ENCODE data around the gene FLAD1. TPM values are rescaled to one million over a fixed set of nuclear protein-coding genes. Genes with fewer than 3 reads are reported as not detected.
"Not testable (repeated sequence)": the region's sequence is repeated elsewhere in the genome, so short reads cannot be mapped to it uniquely, and the experiment has no call there.

The FLAD1 gene
- total RNA-seq, 1 donor from 2014 or later = 20.6 TPM

GRCh38 chr1:154975409-154976059 lies 7.6 kb upstream of the FLAD1 start:
- Histone ChIP-seq H3K27me3 (no peaks in the 10 kb centered on the region), H3K27ac (peak overlapping the region; percentile 99), H3K36me3 (no peaks in the 10 kb centered on the region), H3K4me1 (peaks cover 29% of the 10 kb centered on the region), H3K4me3 (peak overlapping the region; percentile 66 to 72), H3K9me3 (no peaks in the 10 kb centered on the region)
- intact Hi-C loops (cut with DNase I) = no loop called here
- DNase-seq (ENCODE audit: extremely low spot score in 2 of 2) = no peak
- no peak for TF ChIP-seq CTCF (IDR thresholded peaks at IDR 0.05)
- TF ChIP-seq POLR2A (IDR thresholded peaks at IDR 0.05) = no peak
- TF ChIP-seq POLR2AphosphoS5 (IDR thresholded peaks at IDR 0.05; ENCODE audit: insufficient read depth in 1 of 2, low read depth in 1 of 2) = no peak

DNA sequence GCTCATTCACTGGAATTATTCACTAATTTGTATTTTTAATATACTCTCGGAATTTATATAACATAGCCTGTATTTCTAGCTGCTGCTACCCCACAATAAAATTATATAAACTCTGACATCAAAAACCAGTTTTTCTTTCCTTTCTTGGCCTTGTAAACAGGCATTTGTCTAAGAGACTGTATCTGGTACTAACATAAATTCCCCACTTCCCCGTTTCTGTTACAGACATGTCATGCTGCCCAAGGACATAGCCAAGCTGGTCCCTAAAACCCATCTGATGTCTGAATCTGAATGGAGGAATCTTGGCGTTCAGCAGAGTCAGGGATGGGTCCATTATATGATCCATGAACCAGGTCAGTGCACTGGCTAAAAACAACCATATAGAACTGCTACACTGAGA lies 5.4 kb upstream of the FLAD1 start:
- H3K36me3 ChIP-seq; H3K9me3 ChIP-seq; H3K27ac ChIP-seq; DNase-seq (ENCODE audit: extremely low spot score in 2 of 2); H3K4me3 ChIP-seq; H3K27me3 ChIP-seq; intact Hi-C loops (cut with DNase I): not testable (repeated sequence)
- peaks cover 16% of the 10 kb centered on the region for H3K4me1 ChIP-seq

DNA sequence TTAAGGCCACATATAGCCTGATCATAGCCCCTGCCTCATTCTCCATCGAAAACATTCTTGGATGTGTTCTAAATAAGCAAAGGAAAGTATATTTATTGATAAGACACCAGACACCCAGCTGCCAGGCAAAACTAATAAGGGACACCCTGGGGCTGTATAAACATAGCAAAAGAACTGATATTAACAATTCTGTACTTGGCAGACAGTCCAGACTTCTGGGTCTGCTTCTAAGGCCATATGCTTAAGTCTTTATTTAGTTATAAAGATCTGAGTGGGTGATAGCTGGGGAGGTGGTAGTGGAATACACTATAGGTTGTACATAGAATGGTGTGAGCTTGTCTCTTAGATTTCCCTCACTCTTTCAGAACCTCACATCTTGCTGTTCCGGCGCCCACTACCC lies 4.8 kb upstream of the FLAD1 start:
- TF ChIP-seq CTCF (IDR thresholded peaks at IDR 0.05) = no peak
- TF ChIP-seq POLR2A (IDR thresholded peaks at IDR 0.05) = no peak
- TF ChIP-seq POLR2AphosphoS5 (IDR thresholded peaks at IDR 0.05; ENCODE audit: insufficient read depth in 1 of 2, low read depth in 1 of 2) = no peak
- no peak overlapping the region for H3K4me3 ChIP-seq
- H3K27ac ChIP-seq = no peak overlapping the region
- peaks cover 10% of the 10 kb centered on the region for H3K4me1 ChIP-seq
- intact Hi-C loops (cut with DNase I) = no loop called here
- no peaks in the 10 kb centered on the region for H3K27me3 ChIP-seq
- no peak for DNase-seq (ENCODE audit: extremely low spot score in 2 of 2)
- H3K9me3 ChIP-seq = no peaks in the 10 kb centered on the region
- H3K36me3 ChIP-seq = no peaks in the 10 kb centered on the region

GRCh38 chr1:154982341-154982740 lies 803 bp upstream of the FLAD1 start:
- H3K4me3 ChIP-seq = peak overlapping the region; percentile 56 to 76
- H3K27me3 ChIP-seq = no peaks in the 10 kb centered on the region
- H3K9me3 ChIP-seq = no peaks in the 10 kb centered on the region
- peak overlapping the region; percentile 42 for H3K27ac ChIP-seq
- H3K36me3 ChIP-seq = no peaks in the 10 kb centered on the region
- no peak for DNase-seq (ENCODE audit: extremely low spot score in 2 of 2)
- intact Hi-C loops (cut with DNase I) = no loop called here
- H3K4me1 ChIP-seq = peaks cover 24% of the 10 kb centered on the region
- TF ChIP-seq CTCF (IDR thresholded peaks at IDR 0.05) = no peak
- TF ChIP-seq POLR2A (IDR thresholded peaks at IDR 0.05) = no peak
- no peak for TF ChIP-seq POLR2AphosphoS5 (IDR thresholded peaks at IDR 0.05; ENCODE audit: insufficient read depth in 1 of 2, low read depth in 1 of 2)

- TF ChIP-seq POLR2AphosphoS5 (IDR thresholded peaks at IDR 0.05; ENCODE audit: insufficient read depth in 1 of 2, low read depth in 1 of 2) (no peak), POLR2A (IDR thresholded peaks at IDR 0.05) (no peak)
- DNase-seq (ENCODE audit: extremely low spot score in 2 of 2) = no peak
- Histone ChIP-seq H3K27me3 (no peaks in the 10 kb centered on the region), H3K27ac (peak overlapping the region; percentile 66), H3K4me1 (peaks cover 24% of the 10 kb centered on the region), H3K36me3 (peaks cover 0 to 5% of the 10 kb centered on the region in 2 donors), H3K9me3 (no peaks in the 10 kb centered on the region), H3K4me3 (peak overlapping the region; percentile 56 to 76)
- intact Hi-C loops (cut with DNase I) = no loop called here
These were observed 777 bp downstream of the FLAD1 start for GRCh38 chr1:154983776-154984466.

DNA sequence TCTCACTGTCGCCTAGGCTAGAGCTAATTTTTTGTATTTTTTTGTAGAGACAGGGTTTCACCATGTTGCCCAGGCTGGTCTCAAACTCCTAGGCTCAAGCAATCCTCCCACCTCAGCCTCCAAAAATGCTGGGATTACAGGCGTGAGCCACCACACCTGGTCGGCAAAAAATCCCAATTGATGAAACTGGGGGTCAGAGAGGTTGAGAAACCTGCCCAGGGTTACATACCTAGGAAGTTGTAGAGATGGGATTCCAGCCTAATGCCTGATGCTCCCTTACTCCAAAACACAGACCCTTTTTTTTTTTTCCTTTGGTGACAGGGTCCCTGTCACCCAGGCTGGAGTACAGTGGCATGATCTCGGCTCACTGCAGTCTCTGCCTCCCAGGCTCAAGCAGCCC lies 3.6 kb downstream of the FLAD1 start:
- H3K4me3 ChIP-seq; intact Hi-C loops (cut with DNase I); DNase-seq (ENCODE audit: extremely low spot score in 2 of 2); H3K27me3 ChIP-seq; H3K9me3 ChIP-seq; H3K27ac ChIP-seq: not testable (repeated sequence)
- H3K4me1 ChIP-seq = peaks cover 31% of the 10 kb centered on the region
- H3K36me3 ChIP-seq = peaks cover 0 to 18% of the 10 kb centered on the region in 2 donors
